ENCODE data around the gene C2CD2L.
"Not testable (repeated sequence)": the region's sequence is repeated elsewhere in the genome, so short reads cannot be mapped to it uniquely, and the experiment has no call there.

C2CD2L gene

DNA sequence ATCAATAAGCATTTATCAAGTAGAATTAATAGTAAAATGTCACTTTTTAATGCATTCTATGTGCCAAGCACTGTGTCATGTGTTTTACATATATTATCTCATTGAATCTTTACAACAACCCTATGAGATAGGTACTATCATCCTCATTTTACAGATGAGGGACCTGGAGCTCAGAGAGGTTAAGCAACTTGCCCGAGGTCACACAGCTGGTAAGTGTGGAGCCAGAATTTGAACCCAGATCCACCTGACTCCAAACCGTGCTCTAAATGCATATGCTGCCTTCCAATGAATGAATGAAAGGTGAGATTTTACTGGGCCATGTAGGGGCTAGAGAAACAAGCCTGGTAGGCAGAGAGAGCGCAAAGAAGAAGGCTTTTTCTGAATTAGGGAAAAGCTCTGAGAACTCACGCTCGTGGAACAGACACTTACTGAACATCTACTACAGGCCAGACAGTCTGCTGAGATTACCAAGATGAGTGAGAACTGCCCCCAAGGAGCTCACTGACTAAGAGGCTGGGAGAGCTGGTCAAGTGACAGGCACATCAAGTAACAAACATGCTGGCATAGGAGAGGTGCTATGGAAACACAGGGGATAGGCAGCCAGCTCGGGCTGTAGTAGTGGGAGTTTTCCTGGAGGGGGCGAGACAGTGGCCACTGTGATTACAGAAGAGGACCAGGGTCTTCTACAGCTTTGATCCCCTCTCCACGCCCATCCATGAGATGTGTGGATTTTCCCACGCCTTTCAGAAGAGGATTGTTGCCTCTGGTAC lies 46.1 kb downstream of the C2CD2L start:
- no peak for DNase-seq

DNA sequence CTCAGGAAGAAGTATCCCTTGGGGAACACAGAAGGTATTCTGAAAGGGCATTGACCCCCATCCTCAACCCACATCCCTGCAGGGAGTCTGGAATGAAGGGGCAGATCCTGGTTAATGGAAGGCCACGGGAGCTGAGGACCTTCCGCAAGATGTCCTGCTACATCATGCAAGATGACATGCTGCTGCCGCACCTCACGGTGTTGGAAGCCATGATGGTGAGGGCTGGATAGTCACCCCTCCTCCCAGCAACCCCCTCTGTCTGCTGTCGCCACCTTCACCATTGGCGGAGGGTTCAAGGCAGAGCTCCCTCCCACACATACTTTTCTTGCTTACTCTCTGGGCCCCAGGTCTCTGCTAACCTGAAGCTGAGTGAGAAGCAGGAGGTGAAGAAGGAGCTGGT lies 47.0 kb downstream of the C2CD2L start:
- no peak for DNase-seq

DNA sequence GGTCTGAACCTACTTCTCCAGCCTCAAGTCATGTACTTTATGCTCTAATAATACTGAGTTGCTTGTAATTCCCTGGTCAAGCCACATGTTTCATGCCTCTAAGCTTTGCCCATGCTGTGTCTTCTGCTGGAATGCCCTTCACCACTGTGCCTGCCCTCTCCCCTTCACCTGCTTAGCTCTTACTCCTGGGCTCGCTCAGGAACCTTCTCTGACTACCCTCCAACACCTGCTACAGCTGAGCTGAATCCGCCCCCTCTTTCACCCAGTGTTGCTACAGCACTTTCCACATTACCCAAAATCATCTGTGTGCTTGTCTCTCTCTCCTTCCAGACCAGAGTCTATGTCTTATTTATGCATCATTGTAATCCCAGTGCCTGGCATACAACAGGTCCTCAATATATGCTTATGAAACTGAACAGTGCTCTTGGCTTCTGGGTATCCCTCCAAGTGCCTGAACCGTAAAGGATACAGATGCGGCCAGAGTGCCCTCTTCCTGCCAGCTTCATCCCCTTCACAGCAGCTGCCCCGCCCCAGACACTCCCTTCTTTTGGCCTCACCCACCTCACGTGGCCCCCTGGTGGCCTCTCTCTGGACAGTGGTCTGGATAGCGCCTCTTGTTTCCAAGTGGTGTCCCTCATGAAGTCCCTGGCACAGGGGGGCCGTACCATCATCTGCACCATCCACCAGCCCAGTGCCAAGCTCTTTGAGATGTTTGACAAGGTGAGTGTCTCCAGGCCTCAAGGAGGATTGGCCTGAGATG lies 48.8 kb downstream of the C2CD2L start:
- DNase-seq, result peak in 1 of 2 experiments; percentile 14

DNA sequence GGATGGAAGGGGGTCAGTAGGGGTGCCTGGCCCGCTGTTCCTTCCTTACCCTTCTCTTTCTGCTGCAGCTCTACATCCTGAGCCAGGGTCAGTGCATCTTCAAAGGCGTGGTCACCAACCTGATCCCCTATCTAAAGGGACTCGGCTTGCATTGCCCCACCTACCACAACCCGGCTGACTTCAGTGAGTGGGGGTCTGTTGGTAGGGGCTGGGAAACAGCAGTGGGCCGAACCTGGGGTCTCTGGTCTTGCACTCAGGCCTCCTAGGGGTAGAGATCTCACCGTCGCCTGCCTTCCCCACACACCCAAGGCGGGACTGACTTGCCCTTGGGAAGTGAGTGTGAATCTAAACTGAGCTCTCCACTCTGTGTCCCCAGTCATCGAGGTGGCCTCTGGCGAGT lies 49.4 kb downstream of the C2CD2L start:
- DNase-seq, result no peak

DNA sequence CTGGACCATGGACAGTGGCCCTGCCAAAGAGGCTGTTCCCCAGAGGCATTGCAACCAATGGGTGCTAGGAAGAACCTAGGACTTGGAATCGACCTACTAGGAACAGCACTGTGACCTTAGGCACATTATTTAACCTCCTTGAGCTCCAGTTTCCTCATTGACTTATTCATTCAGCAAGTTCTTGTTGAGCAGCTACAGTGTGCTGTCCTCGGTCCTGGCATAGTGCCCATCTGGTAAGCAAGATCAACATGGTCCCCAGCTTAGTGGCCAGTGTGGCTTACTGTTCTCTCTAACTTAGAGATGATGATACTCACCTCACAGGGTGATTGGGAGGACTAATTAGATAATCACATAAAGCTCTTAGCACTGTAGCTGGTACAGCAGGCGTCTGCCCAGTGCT lies 49.9 kb downstream of the C2CD2L start:
- DNase-seq, result no peak

DNA sequence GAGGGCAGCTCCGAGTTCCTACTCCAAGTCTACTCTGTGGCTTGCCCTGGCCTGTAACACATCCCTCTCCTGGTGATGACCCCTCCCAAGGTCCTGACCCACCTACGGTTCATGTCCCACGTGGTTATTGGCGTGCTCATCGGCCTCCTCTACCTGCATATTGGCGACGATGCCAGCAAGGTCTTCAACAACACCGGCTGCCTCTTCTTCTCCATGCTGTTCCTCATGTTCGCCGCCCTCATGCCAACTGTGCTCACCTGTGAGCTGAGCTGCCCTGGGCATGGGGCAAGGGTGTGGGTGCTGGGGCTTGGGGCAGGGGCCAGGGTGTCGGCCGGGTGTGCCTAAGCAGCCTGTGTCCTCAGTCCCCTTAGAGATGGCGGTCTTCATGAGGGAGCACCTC lies 51.3 kb downstream of the C2CD2L start:
- DNase-seq, result no peak

DNA sequence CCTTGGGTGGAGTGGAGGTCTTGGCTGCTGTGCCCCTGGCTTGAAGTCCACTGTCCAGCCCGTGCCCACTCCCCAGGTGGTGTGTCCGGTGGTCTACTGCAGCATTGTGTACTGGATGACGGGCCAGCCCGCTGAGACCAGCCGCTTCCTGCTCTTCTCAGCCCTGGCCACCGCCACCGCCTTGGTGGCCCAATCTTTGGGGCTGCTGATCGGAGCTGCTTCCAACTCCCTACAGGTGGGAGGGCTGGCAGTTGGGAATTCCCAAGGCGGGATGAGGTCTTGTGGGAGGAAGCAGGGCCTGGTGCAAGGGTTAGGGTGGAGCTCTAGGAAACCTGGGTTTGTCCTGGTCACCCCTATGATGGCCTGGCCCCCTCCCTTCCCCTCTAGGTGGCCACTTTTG lies 53.0 kb downstream of the C2CD2L start:
- no peak for DNase-seq

DNA sequence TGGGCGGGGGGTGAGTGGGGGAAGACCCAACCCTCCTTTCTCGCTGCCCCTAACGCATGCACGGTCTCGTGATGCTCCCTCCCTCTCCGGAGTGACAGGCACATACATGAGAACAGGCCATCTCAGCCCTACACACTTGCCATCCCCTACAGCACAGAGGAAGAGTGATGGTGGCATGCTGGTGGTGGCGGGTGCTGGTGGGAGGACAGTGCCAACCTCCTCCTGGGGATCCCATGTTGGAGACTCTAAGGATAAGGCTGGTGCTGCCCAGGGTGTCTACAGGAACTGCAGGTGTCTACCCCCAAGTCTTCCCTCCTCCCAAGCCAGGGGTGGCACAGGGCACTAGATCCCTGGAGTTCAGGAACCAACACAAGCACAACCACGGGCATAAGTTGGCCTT lies 54.7 kb downstream of the C2CD2L start:
- DNase-seq, result no peak

DNA sequence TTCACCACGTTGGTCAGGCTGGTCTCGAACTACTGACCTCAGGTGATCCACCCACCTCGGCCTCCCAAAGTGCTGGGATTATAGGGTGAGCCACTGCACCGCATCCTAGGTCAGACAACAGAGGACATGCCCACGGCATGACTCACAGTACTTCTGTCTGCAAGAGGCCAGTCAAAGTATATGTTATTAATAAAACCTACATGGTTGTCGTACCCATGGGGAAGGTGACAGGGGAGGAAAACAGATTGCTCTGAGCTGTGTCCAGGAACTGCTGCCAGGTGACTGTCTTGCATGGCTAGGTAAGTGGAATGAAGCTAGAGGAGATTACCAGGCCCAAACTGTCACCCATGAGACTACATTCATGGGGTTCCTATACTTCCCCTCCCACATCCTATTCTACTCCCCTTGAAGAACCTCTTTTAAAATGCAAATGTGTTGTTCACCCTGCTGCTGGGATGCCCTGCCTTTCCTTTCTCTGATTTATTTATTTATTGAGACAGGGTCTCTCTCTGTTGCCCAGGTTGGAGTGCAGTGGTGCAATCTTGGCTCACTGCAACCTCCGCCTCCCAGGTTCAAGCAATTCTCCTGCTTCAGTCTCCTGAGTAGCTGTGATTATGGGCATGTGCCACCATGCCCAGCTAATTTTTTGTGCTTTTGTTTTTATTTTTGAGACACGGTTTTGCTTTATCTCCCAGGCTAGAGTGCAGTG lies 59.4 kb downstream of the C2CD2L start:
- DNase-seq, result no peak

DNA sequence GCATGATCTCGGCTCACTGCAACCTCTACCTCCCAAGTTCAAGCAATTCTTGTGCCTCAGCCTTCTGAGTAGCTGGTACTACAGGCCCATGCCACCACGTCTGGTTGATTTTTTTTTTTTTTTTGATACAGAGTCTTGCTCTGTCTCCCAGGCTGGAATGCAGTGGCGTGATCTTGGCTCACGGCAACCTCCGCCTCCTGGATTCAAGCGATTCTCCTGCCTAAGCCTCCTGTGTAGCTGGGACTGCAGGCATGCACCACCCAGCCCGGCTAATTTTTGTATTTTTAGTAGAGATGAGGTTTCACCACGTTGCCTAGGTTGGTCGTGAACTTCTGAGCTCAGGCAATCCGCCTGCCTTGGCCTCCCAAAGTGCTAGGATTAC lies 59.9 kb downstream of the C2CD2L start:
- DNase-seq, result not testable (repeated sequence)

DNA sequence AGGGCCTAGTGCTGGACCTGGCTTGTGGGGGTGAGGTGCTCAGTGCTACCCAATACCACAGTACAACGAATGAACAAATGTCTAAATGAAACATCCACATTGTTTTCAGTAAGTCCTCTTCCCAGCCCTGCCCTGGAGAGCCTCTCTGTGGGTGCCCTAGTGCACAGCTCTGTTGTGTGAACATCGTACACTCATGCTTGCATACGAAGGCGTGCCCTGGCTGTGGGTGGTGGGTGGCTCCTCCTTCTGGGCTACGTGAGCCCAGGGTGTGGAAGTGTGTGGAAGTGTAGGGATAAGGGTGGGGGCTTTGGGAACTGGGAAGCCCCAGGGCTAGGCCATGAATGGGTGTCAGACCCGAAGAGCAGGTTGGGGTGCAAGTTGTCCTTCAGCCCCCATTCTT lies 60.8 kb downstream of the C2CD2L start:
- DNase-seq, result no peak
